Pulmonary artery endothelial cell (primary cell): ENCODE measurements around the gene ST8SIA1. TPM values are rescaled to one million over a fixed set of nuclear protein-coding genes. Genes with fewer than 3 reads are reported as not detected.

Experiments used
- DNase-seq: peaks from one replicate; pipeline ENCODE4 v3.0.0-alpha.2; 2011; ENCODE audit warnings: low read depth, low spot score
- total RNA-seq: library from RNA; depleted of rRNA; stranded (reverse); fragments of >200 nt; gene quantifications from 2 replicates; pipeline ENCODE4 v1.2.3, GENCODE V29; 2014

The ST8SIA1 gene
- total RNA-seq, 1 donor from 2014 or later, result 0.07 TPM

GRCh38 chr12:22332202-22332601 is 2.3 kb downstream of the ST8SIA1 start:
- DNase-seq, result no peak

GRCh38 chr12:22329621-22330020 is 4.9 kb downstream of the ST8SIA1 start:
- no peak for DNase-seq

DNA sequence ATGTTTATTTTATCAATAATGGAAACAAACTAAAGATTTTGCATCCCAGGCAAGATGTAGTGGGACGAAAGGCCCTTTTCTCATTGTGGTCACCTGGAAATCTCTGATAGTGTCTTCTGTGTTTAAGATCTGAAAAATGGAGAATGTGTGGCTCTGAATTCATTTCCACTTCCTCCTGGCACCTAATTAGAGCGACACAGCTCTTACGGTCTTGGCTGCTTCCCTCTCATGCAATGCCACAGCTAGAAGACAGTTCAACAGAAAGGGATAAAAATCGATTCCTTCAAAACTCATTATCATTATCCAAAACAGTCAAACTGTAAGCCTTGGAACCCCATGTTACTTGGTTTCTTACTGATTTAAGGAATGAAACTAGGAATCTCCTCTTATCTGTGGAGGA is 9.3 kb downstream of the ST8SIA1 start:
- DNase-seq, result no peak

DNA sequence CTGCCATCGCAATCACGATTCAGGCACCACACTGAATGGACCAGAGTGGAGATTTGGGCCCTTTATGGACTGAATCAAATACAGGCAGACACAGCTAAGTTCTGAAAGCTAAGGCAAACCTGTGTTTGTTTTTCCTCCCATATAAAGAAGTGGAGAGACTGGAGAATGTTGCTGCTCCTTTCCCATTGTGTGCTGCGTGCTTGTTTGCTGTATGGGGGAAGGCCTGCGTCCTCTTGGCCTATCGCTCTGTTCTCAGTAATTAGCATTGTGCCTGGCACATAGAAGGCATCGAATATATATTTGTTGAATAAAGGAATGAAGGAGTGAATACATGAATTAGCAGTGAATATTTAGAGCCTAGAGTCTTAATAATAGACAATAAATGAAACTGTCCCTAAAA is 12.4 kb downstream of the ST8SIA1 start:
- no peak for DNase-seq

DNA sequence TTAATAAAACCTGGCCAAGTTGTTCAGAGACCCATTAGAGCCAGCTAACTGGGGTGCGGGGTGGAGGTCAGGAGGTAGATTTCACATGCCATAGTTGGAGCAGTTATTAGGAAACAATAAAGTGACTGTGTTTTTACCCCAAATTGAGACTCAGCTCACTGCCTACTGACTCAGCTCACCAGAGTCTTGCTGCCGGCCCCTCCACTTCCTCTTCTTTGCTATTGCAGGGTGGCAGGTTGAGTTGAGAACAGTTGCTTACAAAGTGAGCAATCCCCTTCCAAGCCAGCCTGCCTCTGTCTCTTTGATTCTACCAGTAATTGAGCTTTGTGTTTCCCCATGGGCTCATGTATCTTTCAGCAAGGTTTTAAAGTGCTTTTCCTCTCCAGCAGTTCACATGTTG is 12.9 kb downstream of the ST8SIA1 start:
- no peak for DNase-seq

GRCh38 chr12:22321018-22321605 is 13.4 kb downstream of the ST8SIA1 start:
- no peak for DNase-seq

DNA sequence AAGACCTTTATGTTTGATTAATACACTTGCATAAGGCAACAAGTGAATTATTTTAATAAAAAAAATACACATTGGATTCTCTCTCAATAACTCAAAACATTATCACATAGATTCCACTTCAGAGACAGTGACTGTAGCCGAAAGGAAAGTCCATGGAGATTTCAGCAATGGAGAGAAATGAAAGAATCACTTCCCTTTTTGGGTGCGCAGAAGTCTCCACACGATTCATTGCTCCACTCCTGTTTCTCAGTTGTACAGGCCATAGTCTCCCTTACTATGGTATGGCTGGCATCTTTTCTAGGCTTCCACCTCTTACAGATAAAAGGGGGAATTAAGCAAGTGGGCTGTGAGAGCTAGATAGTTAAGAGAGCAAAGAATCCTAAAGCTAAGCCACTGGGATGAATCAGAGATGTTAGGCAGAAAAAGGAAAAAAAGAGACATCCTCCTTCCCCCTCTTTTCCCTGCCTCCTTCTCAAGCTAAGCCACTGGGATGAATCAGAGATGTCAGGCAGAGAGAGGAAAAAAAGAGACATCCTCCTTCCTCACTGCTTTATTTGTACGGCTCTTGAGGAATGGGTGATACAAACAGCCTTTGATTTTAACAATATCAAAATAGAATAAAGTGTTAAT is 16.3 kb downstream of the ST8SIA1 start:
- no peak for DNase-seq

DNA sequence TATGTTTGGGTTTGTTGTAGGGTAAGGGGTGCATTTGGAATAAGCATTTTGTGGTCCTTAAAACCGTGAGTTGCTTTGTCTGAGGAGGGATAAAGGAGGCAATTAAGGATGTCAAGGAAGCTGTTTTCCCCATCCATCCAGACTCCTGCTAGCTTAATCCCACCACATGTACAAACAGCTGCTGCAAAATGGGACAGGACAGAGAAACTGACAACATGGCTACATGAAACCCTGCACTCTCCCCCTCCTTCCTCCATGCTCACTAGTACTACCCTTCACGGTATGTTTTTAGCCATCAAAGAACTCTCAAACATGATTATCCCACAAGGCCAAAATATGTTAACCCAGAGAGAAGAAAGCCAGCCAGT is 20.6 kb downstream of the ST8SIA1 start:
- no peak for DNase-seq

GRCh38 chr12:22313286-22313962 is 21.1 kb downstream of the ST8SIA1 start:
- no peak for DNase-seq

DNA sequence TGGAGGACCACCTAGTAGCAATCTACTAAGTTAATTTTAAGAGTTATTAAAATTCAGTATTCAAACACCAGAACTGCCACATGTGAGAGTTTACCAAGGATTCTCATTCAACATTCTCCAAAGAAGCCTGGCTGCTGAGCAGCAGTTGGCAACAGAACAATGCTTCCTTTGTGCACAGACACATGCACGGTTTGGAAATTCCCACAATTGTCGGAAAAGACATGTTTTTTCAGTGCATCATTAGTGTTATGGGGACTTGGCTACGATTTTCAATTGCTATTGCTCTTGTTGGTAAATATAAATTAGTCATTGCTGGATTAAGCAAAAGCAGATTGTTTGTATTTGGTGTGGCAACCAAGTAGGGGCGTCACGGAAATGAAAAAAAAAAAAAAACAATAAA is 22.2 kb downstream of the ST8SIA1 start:
- peak; percentile 24 for DNase-seq

GRCh38 chr12:22310709-22311108 is 23.8 kb downstream of the ST8SIA1 start:
- DNase-seq, result no peak

DNA sequence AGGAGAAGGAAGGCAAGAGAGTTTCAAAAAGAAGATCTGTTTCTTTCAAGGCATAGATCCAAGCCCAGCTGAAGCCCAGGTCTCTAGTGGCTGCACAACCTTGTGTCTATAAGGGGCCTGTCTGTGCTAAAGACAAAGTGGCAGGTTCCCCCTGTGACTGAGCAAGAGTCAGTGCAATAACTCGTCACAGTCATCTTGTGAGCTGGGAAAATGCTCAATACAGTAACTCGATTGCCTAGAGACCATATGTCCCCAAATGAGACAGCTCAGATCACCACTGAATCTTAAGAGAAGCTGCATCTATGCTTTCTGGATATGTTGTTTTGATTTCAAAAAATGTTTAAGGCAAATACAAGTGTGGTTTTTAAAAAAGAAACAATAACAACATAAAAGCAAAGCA is 24.2 kb downstream of the ST8SIA1 start:
- DNase-seq, result no peak

GRCh38 chr12:22307811-22308210 is 26.7 kb downstream of the ST8SIA1 start:
- DNase-seq, result no peak

GRCh38 chr12:22306311-22306710 is 28.2 kb downstream of the ST8SIA1 start:
- no peak for DNase-seq

DNA sequence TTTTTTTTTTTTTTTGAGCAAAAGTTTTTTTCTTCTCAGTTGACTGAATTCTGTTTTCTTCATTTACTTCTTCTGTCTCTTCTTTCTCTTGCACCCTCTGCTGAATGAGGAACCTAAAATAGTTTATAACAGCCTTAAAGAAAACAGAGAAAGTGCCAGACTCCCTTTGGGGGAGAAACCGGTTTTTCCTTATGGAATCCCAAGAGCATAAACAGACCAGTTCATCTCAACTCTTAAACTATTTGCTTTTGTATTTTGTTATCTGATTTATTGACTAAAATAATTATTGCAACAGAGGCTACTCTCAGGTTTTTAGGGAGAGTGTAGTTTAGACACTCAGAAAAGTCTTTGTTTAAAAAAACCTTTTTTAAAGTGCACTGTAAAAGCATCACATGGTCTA is 30.2 kb downstream of the ST8SIA1 start:
- no peak for DNase-seq

GRCh38 chr12:22299294-22299912 is 35.1 kb downstream of the ST8SIA1 start:
- DNase-seq, result no peak

DNA sequence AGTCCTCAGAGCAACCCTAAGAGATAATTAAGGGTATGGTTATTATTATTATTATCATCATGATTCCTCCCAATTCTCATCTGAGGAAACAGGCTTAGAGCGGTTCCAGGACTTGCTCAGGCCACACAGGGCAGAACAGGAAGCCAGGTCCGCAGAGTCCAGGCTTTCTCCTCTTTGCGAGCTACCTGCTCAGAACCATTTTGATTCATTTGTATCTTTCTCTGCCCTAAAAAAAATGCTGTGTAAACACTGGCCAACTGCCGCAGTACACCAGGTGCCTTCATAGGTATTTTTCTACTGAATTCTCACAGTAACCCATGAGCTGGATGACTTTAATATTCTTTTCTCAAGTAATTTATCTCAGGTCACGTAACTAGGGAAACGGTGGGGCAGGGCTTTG is 45.3 kb downstream of the ST8SIA1 start:
- no peak for DNase-seq

DNA sequence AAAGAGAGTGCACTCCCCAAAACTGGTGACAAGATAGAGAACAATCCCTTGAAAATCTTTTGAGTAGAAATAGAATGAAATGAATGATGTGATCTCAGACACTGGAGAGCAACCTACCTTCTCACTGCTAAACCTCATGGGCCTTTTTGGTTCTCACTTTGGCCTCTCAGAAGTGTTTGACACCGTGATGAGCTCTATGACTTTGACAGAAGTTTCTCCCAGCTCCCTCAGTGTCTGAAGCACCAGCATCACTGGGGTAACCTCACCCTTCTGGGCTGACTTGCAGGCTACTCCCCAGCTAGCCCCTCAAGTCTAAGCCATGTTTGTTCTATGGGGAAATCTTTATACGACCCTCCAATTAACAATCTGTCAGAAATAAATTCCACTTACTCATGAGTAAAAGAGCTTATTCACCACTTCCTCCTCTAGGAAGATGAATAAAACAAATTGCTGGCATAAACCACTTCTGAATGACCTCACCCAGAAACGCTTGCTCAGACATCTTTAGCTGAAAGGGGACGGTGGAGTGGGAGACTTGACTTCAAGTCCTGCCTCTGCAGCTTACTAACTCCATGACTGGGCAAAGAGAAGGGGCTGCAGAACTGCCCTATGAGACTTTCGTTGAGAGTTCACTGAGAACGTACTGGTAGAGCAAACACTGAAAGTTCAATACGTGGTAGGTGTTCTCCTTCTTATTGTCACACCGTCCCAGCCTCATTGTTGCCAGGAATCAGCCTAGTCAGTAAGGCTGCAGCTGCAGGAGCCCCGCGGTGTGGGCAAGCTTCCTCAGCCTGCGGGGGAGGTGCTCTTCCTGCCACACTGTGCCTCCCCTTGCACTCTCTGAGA is 46.5 kb downstream of the ST8SIA1 start:
- DNase-seq, result peak; percentile 13

DNA sequence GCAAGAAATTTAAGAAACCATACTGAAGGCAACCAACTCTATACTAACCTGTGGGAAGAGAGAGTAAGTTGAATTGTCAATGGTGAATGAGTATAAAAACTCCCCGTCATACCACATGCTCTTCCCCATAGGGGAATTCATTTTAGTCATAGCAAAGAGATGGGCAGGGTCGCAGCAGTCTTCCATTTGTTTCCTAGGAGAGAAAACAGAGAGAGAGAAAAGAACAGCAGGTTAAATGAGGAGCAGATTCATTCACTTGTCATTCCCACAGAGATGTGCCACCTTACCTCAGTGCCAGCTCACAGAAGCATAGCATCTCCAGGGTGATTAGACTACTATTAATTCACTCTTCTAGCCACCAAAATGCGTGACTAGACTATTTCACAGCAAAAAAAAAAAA is 47.4 kb downstream of the ST8SIA1 start:
- DNase-seq, result no peak

DNA sequence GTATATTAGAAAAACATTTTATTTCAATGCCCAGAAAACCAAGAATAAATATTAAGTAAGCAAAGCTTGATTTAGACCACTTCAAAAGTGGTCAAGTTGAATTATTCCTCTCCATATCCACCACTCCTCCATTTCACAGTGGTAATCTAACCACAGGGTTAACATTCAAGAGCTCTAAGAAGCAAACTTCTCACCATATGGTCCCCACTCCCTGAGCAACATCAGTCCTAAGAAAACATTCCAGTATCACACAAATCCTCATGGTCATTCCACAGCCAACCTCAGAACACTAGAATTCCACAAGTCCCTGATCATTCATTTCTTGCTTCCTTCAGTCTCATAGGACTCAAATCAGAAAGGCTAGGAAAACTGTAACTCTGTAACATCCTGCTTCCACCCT is 47.9 kb downstream of the ST8SIA1 start:
- DNase-seq, result no peak

- DNase-seq, result no peak
Observed at GRCh38 chr12:22285846-22286245, 48.7 kb downstream of the ST8SIA1 start.

- DNase-seq, result no peak
Observed at GRCh38 chr12:22284871-22285270, 49.6 kb downstream of the ST8SIA1 start.
